AG04450 (cell line): ENCODE results near the gene CIITA. TPM values are rescaled to one million over a fixed set of nuclear protein-coding genes. Genes with fewer than 3 reads are reported as not detected.

Experiments
- CTCF ChIA-PET: fragments of 300-600, 350-600 bp; formaldehyde crosslinking; extraction: SDS; loops from one replicate; lab custom pipeline; 2022; ENCODE audit warnings: antibody characterized with exemption, inconsistent platforms; lab: Charles Lee
- POLR2A ChIA-PET: fragments of 350-600 bp; formaldehyde crosslinking; extraction: SDS; loops from one replicate; lab custom pipeline; 2021; ENCODE audit warnings: antibody characterized with exemption, inconsistent platforms; lab: Yijun Ruan, JAX
- DNase-seq: peaks from one replicate; pipeline ENCODE4 v3.0.0-alpha.2; 2011; ENCODE audit warnings: low read depth, low spot score
- H3K27ac ChIP-seq: one replicate; pipeline ENCODE4 v1.5.1; 2012; ENCODE audit warnings: low read depth, low read length, control low read depth
- H3K27me3 ChIP-seq: one replicate; pipeline ENCODE4 v1.6.0; 2012; ENCODE audit warnings: low read length; ENCODE audit not compliant: control insufficient read depth, insufficient read depth
- H3K4me3 ChIP-seq: 2 replicates; pipeline ENCODE4 v1.5.1; 2011; ENCODE audit warnings: mild to moderate bottlenecking, low read depth, low read length, control low read depth
- H3K9me3 ChIP-seq: 2 replicates; pipeline ENCODE4 v1.5.1; 2012; ENCODE audit warnings: low read length; ENCODE audit not compliant: control insufficient read depth, insufficient read depth
- polyA plus RNA-seq: library from polyadenylated mRNA; depleted of rRNA; stranded (reverse); fragments of >200 nt; gene quantifications from 2 replicates; pipeline ENCODE4 v1.2.3, GENCODE V29; 2011
- TF ChIP-seq, protein P1 (sequence below): IDR thresholded peaks from 2 replicates; pipeline ENCODE4 v1.5.1; 2011; ENCODE audit warnings: low read depth, low read length, control low read depth, inconsistent platforms

The CIITA gene
- polyA plus RNA-seq, 1 experiment: 0.04 TPM

DNA sequence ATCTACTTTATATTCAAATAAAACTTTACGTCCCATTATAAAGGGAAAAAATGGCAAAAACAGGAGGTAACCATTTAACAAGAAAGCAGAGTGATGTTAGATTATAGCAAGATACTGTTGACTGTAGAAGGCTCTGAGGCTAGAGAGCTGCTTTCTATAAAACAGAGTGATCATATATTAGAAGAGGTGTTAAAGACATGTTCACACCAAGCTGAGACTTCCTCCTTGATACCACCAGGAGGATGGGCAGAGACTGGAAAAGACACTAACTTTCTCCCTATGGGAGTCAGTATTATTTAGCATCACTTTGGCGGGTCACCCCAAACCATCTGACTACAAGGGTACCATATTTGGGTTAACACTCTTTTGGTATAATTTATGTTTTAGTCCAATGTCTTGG is 687 bp upstream of the CIITA start:
- TF ChIP-seq, protein P1, sequence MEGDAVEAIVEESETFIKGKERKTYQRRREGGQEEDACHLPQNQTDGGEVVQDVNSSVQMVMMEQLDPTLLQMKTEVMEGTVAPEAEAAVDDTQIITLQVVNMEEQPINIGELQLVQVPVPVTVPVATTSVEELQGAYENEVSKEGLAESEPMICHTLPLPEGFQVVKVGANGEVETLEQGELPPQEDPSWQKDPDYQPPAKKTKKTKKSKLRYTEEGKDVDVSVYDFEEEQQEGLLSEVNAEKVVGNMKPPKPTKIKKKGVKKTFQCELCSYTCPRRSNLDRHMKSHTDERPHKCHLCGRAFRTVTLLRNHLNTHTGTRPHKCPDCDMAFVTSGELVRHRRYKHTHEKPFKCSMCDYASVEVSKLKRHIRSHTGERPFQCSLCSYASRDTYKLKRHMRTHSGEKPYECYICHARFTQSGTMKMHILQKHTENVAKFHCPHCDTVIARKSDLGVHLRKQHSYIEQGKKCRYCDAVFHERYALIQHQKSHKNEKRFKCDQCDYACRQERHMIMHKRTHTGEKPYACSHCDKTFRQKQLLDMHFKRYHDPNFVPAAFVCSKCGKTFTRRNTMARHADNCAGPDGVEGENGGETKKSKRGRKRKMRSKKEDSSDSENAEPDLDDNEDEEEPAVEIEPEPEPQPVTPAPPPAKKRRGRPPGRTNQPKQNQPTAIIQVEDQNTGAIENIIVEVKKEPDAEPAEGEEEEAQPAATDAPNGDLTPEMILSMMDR: no peak
- no peak for DNase-seq
- H3K27me3 ChIP-seq: peaks cover 29% of the 10 kb centered on the region
- ChIA-PET POLR2A (no interaction called here), CTCF (no interaction called here)
- H3K4me3 ChIP-seq: no peak overlapping the region
- H3K27ac ChIP-seq: no peak overlapping the region
- no peaks in the 10 kb centered on the region; the same call in 1 of the 2 replicates for H3K9me3 ChIP-seq

DNA sequence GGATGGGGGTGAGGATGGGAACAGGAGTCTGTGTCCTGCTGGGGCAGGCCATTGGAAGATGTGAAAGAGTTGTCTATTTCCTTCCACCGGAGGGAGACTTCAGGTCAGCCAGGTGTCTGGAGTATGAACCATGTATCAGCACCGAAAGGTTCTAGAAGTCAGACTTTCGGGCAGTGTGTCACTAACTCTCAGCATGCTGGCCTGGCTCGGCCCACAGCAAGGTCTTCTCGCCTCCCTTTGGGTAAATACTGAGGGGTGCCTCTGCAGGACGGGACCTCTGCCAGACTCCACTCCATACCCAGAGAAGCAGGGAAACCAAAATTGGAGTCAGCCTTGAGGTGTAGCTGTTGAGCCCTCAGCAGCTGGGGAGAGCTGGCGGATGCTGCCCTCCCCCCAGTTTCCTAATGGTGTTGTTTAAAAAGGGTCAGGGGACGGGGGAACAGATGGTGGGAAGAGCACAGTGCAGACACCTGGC is 507 bp downstream of the CIITA start:
- Histone ChIP-seq H3K4me3 (no peak overlapping the region), H3K27ac (no peak overlapping the region), H3K27me3 (peaks cover 29% of the 10 kb centered on the region), H3K9me3 (no peaks in the 10 kb centered on the region; the same call in 1 of the 2 replicates)
- TF ChIP-seq, protein P1: no peak
- ChIA-PET CTCF (interaction anchor here (0.9 to 1.1 kb wide), 2 partner anchors 41 to 363 kb away, joined by 3 to 4 read pairs; no protein-coding TSS in a partner anchor), POLR2A (no interaction called here)
- DNase-seq: no peak

DNA sequence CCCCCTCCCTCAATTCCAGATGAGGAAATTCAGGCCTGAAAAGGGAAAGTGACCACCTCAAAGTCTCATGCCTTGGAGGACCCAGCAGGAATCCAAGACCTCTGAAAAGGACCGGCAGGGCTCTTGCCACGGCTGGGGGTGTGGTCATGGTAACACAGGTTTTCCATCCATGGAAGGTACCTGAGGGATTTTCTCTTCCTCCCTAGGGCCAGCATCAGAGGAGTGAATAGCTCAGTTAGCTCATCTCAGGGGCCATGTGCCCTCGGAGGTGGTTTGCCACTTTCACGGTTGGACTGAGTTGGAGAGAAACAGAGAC is 1.3 kb downstream of the CIITA start:
- TF ChIP-seq, protein P1: no peak
- CTCF ChIA-PET: interaction anchor here (0.9 to 1.1 kb wide), 2 partner anchors 40 to 364 kb away, joined by 3 to 4 read pairs; no protein-coding TSS in a partner anchor

DNA sequence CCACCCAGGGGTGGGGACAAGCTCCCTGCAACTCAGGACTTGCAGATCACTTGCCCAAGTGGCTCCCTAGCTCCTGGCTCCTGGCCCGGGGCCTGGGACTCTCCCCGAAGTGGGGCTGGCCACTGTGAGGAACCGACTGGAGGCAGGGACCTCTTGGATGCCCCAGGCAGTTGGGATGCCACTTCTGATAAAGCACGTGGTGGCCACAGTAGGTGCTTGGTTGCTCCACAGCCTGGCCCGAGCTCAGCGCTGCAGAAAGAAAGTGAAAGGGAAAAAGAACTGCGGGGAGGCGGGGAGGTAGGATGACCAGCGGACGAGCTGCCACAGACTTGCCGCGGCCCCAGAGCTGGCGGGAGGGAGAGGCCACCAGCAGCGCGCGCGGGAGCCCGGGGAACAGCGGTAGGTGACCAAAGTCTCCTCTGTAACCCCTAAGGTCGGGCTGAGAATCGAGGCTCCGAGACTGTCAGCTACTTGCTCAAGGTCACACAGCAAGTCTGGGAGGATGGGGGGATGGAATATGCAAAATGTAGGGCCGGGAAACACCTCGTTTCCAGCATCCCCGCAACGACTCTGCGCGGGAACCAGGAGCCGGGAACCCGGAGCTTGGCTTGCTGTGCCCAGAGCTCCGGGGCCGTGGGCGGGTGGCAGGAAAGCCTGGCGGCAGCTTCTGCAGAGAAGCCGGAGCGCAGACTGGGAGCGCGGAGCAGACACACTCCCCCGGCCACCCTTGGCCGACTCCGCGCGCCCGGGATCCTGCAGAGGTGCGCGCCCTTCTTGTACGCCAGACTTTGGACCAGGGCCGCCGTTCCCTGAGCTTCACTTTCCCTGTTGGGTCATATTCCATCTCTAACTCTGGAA is 1.9 kb downstream of the CIITA start:
- no peak for DNase-seq
- POLR2A ChIA-PET: no interaction called here
- CTCF ChIA-PET: interaction anchor here (1.1 kb wide), 1 partner anchor 40 kb away, joined by 4 read pairs; no protein-coding TSS in a partner anchor
- Histone ChIP-seq H3K4me3 (peak overlapping the region; percentile 60), H3K27me3 (peaks cover 29% of the 10 kb centered on the region), H3K27ac (no peak overlapping the region), H3K9me3 (no peaks in the 10 kb centered on the region; the same call in 1 of the 2 replicates)
- TF ChIP-seq, protein P1: no peak

More for the DNA sequence above, 1.3 kb downstream of the CIITA start:
- no peak overlapping the region; the same call in 1 of the 2 replicates for H3K4me3 ChIP-seq
- H3K9me3 ChIP-seq: no peaks in the 10 kb centered on the region; the same call in 1 of the 2 replicates
- H3K27ac ChIP-seq: no peak overlapping the region
- no peak for DNase-seq
- peaks cover 29% of the 10 kb centered on the region for H3K27me3 ChIP-seq
- POLR2A ChIA-PET: no interaction called here
